ENCODE results near the gene DNAH6. TPM values are rescaled to one million over a fixed set of nuclear protein-coding genes. Genes with fewer than 3 reads are reported as not detected.

The DNAH6 gene
- total and polyA plus RNA-seq, 9 of the 15 experiments (the other 6 are each of a cell fraction or from before 2014, with no cell fraction given): 0.01 to 0.04 (median 0.01) TPM; not detected in 5

DNA sequence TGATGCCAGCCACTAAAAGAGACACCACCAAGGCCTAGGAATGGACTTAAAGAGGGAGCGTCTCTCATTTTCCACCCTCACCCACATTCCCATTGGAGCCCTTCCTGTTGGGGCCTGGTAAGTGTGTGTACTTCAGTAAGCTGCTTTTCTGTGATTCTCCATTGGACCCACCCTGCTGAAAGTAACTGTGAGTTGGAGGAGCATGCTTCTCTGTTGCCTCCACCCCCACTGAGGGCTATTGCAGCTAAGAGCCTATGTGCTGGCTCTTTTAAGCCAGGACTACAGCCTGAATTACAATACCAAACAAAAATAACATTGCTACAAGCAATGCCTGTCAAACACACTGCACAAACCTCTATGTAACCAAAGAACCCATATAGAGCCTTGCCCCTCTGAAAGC lies 283.5 kb downstream of the DNAH6 start:
- Histone ChIP-seq H3K36me3 (ENCODE audit: control insufficient read depth, insufficient read depth, low read length) (no peaks in the 10 kb centered on the region), H3K4me3 (no peak overlapping the region), H4K20me1 (replicated peaks; ENCODE audit: control insufficient read depth, insufficient read depth, low read length) (no peaks in the 10 kb centered on the region), H2AFZ (ENCODE audit: low read depth, low read length) (no peak overlapping the region), H3K9me1 (ENCODE audit: control insufficient read depth, insufficient read depth, low read length) (no peaks in the 10 kb centered on the region), H3K27me3 (ENCODE audit: control insufficient read depth in 2 of 2, insufficient read depth in 2 of 2, low read length in 2 of 2) (no peaks in the 10 kb centered on the region), H3K9ac (ENCODE audit: insufficient read depth in 1 of 2, low read depth in 2 of 2, low read length in 2 of 2) (no peak overlapping the region), H3K9me3 (replicated peaks; ENCODE audit: control insufficient read depth, insufficient read depth, low read depth, low read length) (no peaks in the 10 kb centered on the region), H3K79me2 (ENCODE audit: control insufficient read depth, insufficient read depth, low read length) (no peaks in the 10 kb centered on the region), H3K4me1 (replicated peaks in 1 of 2; ENCODE audit: control insufficient read depth in 2 of 2, insufficient read depth in 2 of 2, low read length in 2 of 2) (no peaks in the 10 kb centered on the region), H3K27ac (ENCODE audit: extremely low read depth, low read depth, low read length) (no peak overlapping the region), H3K4me2 (ENCODE audit: insufficient read depth, low read length) (no peak overlapping the region)
- ChIA-PET POLR2A (interaction anchor here (1.0 kb wide), 1 partner anchor 10 kb away, joined by 3 read pairs; no protein-coding TSS in a partner anchor), CTCF (ENCODE audit: low intra/inter-chr PET ratio) (no interaction called here)
- intact Hi-C loops (cut with micrococcal nuclease) (no loop called here), in situ Hi-C loops (cut with MboI) (no loop called here)
- DNase-seq (ENCODE audit: extremely low read depth in 1 of 4, low spot score in 3 of 4) (no peak), FAIRE-seq (no peak), ATAC-seq (no peak)
- no TSS peak for BruUV-seq (replicated peaks)
- WGBS (ENCODE audit: insufficient coverage, low coverage, missing lambda C conversion rate): 0% methylated on average over 1 of the region's 1 CpG
- no peak for TF ChIP-seq TCF3 (CRISPR knock-in tag; IDR thresholded peaks at IDR 0.05)
- no peak for TF ChIP-seq ZNF239 (CRISPR knock-in tag; IDR thresholded peaks at IDR 0.05)
- TF ChIP-seq, protein P1, sequence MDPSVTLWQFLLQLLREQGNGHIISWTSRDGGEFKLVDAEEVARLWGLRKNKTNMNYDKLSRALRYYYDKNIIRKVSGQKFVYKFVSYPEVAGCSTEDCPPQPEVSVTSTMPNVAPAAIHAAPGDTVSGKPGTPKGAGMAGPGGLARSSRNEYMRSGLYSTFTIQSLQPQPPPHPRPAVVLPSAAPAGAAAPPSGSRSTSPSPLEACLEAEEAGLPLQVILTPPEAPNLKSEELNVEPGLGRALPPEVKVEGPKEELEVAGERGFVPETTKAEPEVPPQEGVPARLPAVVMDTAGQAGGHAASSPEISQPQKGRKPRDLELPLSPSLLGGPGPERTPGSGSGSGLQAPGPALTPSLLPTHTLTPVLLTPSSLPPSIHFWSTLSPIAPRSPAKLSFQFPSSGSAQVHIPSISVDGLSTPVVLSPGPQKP (CRISPR knock-in tag; IDR thresholded peaks at IDR 0.05): no peak
- TF ChIP-seq SMARCA5 (IDR thresholded peaks at IDR 0.05): no peak
- no peak for TF ChIP-seq CTBP1 (IDR thresholded peaks at IDR 0.05; ENCODE audit: borderline replicate concordance)

DNA sequence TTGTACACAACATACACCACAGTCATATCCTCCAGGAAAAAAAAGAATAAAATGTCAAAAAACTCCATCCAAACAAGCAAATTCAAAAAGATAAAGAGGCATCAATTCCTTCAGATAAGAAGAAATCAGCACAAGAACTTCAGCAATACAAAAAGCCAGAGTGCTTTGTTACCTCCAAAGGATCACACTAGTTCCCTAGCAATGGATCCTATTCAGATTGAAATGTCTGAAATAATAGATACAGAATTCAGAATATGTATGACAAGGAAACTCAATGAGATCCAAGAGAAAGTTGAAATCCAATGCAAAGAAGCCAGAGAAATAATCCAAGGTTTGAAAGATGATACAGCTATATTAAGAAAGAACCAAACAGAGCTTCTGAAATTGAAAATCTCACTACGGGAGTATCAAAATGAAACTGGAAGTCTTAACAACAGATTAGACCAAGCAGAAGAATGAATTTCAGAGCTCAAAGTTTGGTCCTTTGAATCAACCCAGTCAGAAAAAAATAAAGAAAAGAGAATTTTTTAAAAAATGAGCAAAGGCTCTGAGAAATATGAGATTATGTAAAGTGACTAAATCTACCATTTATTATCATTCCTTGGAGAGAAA lies 284.0 kb downstream of the DNAH6 start:
- intact Hi-C loops (cut with micrococcal nuclease) (no loop called here), in situ Hi-C loops (cut with MboI) (no loop called here)
- no peak overlapping the region for H3K27ac ChIP-seq (ENCODE audit: extremely low read depth, low read depth, low read length)
- H3K9me3 ChIP-seq (replicated peaks; ENCODE audit: control insufficient read depth, insufficient read depth, low read depth, low read length): no peaks in the 10 kb centered on the region
- H3K4me2 ChIP-seq (ENCODE audit: insufficient read depth, low read length): no peak overlapping the region
- no peaks in the 10 kb centered on the region for H3K79me2 ChIP-seq (ENCODE audit: control insufficient read depth, insufficient read depth, low read length)
- POLR2A ChIA-PET: interaction anchor here (1.0 kb wide), 1 partner anchor 9 kb away, joined by 3 read pairs; no protein-coding TSS in a partner anchor
- no peak for ATAC-seq
- no peaks in the 10 kb centered on the region for H3K4me1 ChIP-seq (replicated peaks in 1 of 2; ENCODE audit: control insufficient read depth in 2 of 2, insufficient read depth in 2 of 2, low read length in 2 of 2)
- DNase-seq (ENCODE audit: extremely low read depth in 1 of 4, low spot score in 3 of 4): no peak
- H3K27me3 ChIP-seq (ENCODE audit: control insufficient read depth in 2 of 2, insufficient read depth in 2 of 2, low read length in 2 of 2): no peaks in the 10 kb centered on the region
- CTCF ChIA-PET (ENCODE audit: low intra/inter-chr PET ratio): no interaction called here
- WGBS (ENCODE audit: insufficient coverage, low coverage, missing lambda C conversion rate): 0% methylated on average over 1 of the region's 1 CpG
- no peaks in the 10 kb centered on the region for H3K9me1 ChIP-seq (ENCODE audit: control insufficient read depth, insufficient read depth, low read length)
- no peak for FAIRE-seq
- no peak overlapping the region for H3K9ac ChIP-seq (ENCODE audit: insufficient read depth in 1 of 2, low read depth in 2 of 2, low read length in 2 of 2)
- no peak overlapping the region for H3K4me3 ChIP-seq
- no peaks in the 10 kb centered on the region for H4K20me1 ChIP-seq (replicated peaks; ENCODE audit: control insufficient read depth, insufficient read depth, low read length)
- no peaks in the 10 kb centered on the region for H3K36me3 ChIP-seq (ENCODE audit: control insufficient read depth, insufficient read depth, low read length)
- no TSS peak for BruUV-seq (replicated peaks)
- H2AFZ ChIP-seq (ENCODE audit: low read depth, low read length): no peak overlapping the region
- no peak for TF ChIP-seq SNRNP70 (optimal IDR thresholded peaks at IDR 0.05; ENCODE audit: low read depth, low read length)
- no peak for TF ChIP-seq ZNF778 (CRISPR knock-in tag; IDR thresholded peaks at IDR 0.05)
- TF ChIP-seq, protein P2, sequence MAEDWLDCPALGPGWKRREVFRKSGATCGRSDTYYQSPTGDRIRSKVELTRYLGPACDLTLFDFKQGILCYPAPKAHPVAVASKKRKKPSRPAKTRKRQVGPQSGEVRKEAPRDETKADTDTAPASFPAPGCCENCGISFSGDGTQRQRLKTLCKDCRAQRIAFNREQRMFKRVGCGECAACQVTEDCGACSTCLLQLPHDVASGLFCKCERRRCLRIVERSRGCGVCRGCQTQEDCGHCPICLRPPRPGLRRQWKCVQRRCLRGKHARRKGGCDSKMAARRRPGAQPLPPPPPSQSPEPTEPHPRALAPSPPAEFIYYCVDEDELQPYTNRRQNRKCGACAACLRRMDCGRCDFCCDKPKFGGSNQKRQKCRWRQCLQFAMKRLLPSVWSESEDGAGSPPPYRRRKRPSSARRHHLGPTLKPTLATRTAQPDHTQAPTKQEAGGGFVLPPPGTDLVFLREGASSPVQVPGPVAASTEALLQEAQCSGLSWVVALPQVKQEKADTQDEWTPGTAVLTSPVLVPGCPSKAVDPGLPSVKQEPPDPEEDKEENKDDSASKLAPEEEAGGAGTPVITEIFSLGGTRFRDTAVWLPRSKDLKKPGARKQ (CRISPR knock-in tag; IDR thresholded peaks at IDR 0.05): no peak
- no peak for TF ChIP-seq NONO (IDR thresholded peaks at IDR 0.05; ENCODE audit: low read depth in 2 of 2, low read length in 1 of 2)
- no peak for TF ChIP-seq ZNF3 (CRISPR knock-in tag; IDR thresholded peaks at IDR 0.05)
- no peak for TF ChIP-seq TAF9B (IDR thresholded peaks at IDR 0.05; ENCODE audit: partially characterized antibody)
- TF ChIP-seq ZNF561 (CRISPR knock-in tag; conservative IDR thresholded peaks at IDR 0.05): no peak
- TF ChIP-seq RBM17 (IDR thresholded peaks at IDR 0.05; ENCODE audit: borderline replicate concordance, low read depth, low read length): no peak
- no peak for TF ChIP-seq CCAR2 (IDR thresholded peaks at IDR 0.05; ENCODE audit: low read depth, low read length)
- no peak for TF ChIP-seq NEUROD1 (IDR thresholded peaks at IDR 0.05; ENCODE audit: borderline replicate concordance, low read depth, low read length, partially characterized antibody)
